AG09309 (cell line): Measurements from ENCODE around the gene BMP10.

Experiments
- DNase-seq: peaks from one replicate; pipeline ENCODE4 v3.0.0-alpha.2; 2010; ENCODE audit warnings: low read depth
- H3K4me3 ChIP-seq: 2 replicates; pipeline ENCODE4 v1.5.1; 2011; ENCODE audit warnings: mild to moderate bottlenecking, low read depth, low read length, moderate library complexity; ENCODE audit not compliant: control insufficient read depth
- TF ChIP-seq, protein P1 (sequence below): IDR thresholded peaks from 2 replicates; pipeline ENCODE4 v1.5.1; 2011; ENCODE audit warnings: mild to moderate bottlenecking, low read depth, low read length, inconsistent platforms; ENCODE audit not compliant: insufficient read depth, control insufficient read depth; ENCODE audit errors: missing control alignments

BMP10 gene

DNA sequence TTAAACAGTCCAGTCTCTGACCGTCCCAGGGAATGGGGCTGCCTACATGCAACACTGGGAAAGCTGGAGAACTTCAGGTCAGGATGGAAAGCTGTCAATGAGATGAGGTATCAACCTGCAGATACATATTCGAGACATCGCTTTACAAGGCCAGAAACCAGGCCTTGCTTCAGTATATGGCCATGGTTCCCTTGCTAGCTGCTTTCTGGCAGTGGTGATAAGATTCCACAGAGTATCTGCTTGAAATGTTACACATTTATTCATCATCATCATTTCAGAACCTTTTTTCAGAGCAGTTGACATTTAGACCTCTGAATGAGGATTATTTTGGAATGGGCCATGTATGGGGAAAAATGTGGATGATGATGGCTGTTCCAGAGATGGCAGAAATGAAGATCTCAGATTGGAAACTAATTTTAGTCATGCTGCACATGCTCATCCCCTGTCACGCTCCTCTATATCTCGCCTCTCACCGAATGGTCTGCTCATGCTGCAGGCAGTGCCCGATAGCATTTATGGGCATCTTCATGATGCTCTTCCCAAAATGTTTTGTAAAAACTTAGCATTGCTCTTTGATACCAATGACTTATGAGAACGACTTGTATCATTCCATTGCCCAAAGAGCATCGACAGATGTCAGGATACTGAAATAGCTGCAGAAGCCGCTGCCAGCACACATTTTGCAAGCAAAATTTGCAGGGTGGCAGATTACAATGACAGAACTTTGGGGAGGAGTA, 14.0 kb upstream of the BMP10 start:
- H3K4me3 ChIP-seq: no peak overlapping the region
- TF ChIP-seq, protein P1, sequence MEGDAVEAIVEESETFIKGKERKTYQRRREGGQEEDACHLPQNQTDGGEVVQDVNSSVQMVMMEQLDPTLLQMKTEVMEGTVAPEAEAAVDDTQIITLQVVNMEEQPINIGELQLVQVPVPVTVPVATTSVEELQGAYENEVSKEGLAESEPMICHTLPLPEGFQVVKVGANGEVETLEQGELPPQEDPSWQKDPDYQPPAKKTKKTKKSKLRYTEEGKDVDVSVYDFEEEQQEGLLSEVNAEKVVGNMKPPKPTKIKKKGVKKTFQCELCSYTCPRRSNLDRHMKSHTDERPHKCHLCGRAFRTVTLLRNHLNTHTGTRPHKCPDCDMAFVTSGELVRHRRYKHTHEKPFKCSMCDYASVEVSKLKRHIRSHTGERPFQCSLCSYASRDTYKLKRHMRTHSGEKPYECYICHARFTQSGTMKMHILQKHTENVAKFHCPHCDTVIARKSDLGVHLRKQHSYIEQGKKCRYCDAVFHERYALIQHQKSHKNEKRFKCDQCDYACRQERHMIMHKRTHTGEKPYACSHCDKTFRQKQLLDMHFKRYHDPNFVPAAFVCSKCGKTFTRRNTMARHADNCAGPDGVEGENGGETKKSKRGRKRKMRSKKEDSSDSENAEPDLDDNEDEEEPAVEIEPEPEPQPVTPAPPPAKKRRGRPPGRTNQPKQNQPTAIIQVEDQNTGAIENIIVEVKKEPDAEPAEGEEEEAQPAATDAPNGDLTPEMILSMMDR: no peak
- DNase-seq: no peak

DNA sequence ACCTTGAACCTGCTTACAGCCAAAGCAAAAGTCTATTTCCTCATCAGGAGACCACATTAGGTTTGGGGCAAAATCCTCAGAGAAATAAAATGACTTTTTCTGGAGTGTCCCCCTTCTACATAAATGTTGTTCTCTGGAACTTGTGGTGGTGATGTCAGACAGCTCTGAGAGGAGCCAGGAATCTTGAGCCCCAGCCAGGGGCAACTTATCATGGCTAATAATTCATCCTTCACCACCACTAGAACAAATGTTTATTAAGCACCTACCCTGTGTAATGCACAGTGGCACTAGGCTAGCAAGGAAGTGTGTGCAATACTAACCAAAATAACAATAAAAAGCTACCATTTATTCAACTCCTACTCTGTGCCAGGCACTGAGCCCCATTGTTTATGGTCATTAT, 9.0 kb upstream of the BMP10 start:
- DNase-seq: no peak
- TF ChIP-seq, protein P1: no peak
- H3K4me3 ChIP-seq: no peak overlapping the region

DNA sequence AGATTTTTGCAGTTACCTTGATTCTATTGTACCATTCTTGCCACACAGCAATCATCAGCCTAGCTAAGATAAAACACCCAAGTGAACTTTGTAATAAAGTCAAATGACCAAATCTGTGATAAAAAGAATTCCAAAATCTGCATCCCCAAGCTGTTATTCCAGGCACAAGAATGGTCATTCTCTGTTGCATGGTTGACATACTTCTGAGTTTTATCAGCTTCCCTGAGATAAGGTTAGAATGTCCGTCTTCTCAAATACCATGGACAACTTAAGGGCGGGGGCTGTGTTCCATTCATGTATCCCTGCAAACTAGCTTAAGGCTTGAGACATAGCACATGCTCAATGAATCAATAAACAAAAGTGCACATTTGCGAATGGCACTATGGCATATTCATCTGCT, 8.1 kb upstream of the BMP10 start:
- no peak for DNase-seq
- TF ChIP-seq, protein P1: no peak
- H3K4me3 ChIP-seq: no peak overlapping the region

DNA sequence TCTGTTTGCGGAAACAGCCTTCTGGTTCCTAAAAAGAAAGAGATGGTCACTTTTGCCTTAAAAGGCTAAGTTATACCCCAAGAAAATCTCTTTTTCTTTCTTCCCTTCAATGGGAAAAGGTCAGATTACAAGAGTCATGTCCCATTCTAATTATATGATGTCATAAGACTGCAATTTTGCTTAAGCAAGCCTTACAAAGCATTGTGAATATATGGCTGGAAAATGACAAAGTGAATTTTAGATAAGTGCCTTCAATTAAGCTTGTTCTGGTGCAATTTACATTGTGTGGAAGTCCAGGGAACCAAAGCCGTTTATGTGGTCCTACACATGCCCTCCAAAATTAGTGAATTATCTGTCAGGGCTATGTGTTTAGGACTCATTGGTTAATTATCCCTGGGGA, 7.6 kb upstream of the BMP10 start:
- DNase-seq: no peak
- TF ChIP-seq, protein P1: no peak
- H3K4me3 ChIP-seq: no peak overlapping the region

DNA sequence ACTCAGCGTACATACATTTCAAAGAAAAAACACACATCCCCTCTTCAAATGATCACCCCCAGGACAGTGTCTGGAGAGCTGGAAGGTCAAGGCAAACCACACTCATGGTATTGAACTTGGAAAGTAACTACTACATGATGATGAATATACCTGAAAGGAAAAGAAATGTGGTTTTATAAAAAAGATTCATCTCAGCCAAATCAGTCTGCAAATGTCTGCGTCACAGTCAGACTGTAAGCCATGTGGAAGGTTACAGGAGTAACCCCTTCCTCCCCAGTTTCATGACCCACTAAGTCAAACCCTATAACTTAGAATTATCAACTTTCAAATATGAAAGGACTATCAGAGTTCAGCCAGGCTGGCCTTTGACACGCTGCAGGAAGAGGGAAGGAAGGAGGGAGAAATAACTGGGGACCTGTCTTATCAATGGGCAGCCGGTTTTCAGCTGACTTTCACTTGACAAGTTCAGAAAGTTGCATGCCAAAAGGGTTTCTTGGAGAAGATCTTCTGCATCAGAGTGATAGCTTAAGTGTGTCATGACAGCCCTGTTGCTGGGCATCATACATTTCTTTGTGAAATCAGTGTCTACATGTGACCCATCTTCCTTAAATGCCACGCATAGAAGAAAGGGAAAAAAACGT, 7.0 kb upstream of the BMP10 start:
- TF ChIP-seq, protein P1: no peak
- H3K4me3 ChIP-seq: no peak overlapping the region
- no peak for DNase-seq

DNA sequence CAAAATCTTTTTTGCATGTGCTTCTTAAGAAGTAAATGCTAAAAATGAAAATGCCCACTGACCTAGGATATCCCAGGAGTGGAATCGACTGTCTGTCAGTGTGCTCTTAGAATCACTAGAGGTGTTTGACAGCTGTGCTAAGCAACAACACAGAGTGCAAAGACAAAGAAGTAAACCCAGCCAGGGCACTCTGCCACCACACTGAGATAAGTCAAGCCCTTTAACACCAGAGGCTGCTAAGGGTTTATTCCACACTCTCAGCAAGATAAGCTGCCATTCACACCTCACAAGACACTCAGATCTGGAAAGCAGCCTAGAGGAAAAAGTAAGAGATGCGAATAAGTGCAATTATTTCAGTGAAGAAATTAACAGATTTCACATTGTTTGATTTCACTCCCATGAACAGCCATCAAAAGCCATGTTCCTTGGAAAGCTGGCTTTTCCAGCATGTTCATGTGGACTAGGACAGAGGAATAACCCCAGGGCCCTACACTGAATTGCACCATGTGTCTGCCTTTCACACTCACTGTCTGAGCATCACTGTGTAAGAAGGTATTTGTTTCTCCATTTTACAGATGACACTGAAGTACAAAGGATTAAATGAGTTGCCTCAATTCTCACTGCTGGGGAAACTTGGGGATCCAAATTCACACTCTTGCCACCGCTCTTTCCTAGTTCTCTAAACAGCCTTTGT, 6.0 kb upstream of the BMP10 start:
- TF ChIP-seq, protein P1: no peak
- DNase-seq: no peak
- no peak overlapping the region for H3K4me3 ChIP-seq
